ENCODE measurements around the gene CRTC2. TPM values are rescaled to one million over a fixed set of nuclear protein-coding genes. Genes with fewer than 3 reads are reported as not detected.

CRTC2 gene
- total RNA-seq, 1 experiment from 2014 or later: 40.8 TPM

DNA sequence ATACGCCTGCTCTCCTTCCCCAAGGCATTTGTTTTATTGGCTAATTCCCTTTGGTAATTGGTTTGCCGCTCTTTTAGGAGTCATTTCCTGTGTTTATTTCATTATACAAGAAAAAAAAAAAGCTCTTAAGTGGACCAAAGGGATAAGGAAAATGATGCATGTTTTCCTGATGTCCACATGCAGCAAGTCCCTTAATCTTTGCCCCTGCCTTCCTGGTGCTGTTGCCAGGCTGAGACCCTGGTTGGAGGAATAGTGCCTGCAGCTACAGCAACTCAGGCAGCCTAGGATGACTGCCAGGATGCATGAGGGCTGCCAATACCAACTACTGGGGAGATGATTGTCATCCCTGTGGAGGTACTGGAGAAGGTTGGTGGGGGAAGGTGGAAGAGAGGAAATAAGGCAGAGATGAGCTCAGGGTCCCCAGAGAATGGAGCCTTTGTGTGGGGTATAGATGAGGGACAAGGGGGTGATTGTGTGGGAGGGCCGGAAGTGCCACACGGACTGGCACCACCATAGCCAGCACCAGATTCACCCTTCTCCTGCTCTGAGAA lies 29.5 kb downstream of the CRTC2 start:
- intact Hi-C loops (cut with micrococcal nuclease; ENCODE audit: unreplicated experiment): no loop called here
- no TSS peak for BruUV-seq (replicated peaks)
- peaks cover 19% of the 10 kb centered on the region for H3K4me1 ChIP-seq (ENCODE audit: insufficient read depth, low read length, poor library complexity, severe bottlenecking)
- peaks cover 6% of the 10 kb centered on the region for H3K36me3 ChIP-seq (ENCODE audit: insufficient read depth, low read length, poor library complexity, severe bottlenecking)
- H3K27me3 ChIP-seq (replicated peaks; ENCODE audit: insufficient read depth, low read depth, low read length, poor library complexity): no peaks in the 10 kb centered on the region
- ChIA-PET CTCF (interaction anchor here (2.2 kb wide), 1 partner anchor 18 kb away, joined by 14 read pairs; the partner anchor contains the start of gene DENND4B), POLR2A (ENCODE audit: low non-redundant PET) (interaction anchor here (0.6 kb wide), 1 partner anchor 25 kb away, joined by 6 read pairs; no protein-coding TSS in a partner anchor)
- TF ChIP-seq, protein P1, sequence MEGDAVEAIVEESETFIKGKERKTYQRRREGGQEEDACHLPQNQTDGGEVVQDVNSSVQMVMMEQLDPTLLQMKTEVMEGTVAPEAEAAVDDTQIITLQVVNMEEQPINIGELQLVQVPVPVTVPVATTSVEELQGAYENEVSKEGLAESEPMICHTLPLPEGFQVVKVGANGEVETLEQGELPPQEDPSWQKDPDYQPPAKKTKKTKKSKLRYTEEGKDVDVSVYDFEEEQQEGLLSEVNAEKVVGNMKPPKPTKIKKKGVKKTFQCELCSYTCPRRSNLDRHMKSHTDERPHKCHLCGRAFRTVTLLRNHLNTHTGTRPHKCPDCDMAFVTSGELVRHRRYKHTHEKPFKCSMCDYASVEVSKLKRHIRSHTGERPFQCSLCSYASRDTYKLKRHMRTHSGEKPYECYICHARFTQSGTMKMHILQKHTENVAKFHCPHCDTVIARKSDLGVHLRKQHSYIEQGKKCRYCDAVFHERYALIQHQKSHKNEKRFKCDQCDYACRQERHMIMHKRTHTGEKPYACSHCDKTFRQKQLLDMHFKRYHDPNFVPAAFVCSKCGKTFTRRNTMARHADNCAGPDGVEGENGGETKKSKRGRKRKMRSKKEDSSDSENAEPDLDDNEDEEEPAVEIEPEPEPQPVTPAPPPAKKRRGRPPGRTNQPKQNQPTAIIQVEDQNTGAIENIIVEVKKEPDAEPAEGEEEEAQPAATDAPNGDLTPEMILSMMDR (conservative IDR thresholded peaks at IDR 0.05; ENCODE audit: low read depth, low read length): no peak
- no peak for TF ChIP-seq EZH2 (IDR thresholded peaks at IDR 0.05; ENCODE audit: borderline replicate concordance, low read depth, low read length, poor library complexity, severe bottlenecking)
- DNase-seq (ENCODE audit: low spot score): peak; percentile 64
- peak overlapping the region; percentile 54 for H3K27ac ChIP-seq (ENCODE audit: low read depth, low read length, poor library complexity, severe bottlenecking)
- no peak overlapping the region for H3K4me3 ChIP-seq (ENCODE audit: low read depth, low read length, poor library complexity, severe bottlenecking)
- H3K9me3 ChIP-seq (ENCODE audit: low read depth, low read length, poor library complexity, severe bottlenecking): no peaks in the 10 kb centered on the region

DNA sequence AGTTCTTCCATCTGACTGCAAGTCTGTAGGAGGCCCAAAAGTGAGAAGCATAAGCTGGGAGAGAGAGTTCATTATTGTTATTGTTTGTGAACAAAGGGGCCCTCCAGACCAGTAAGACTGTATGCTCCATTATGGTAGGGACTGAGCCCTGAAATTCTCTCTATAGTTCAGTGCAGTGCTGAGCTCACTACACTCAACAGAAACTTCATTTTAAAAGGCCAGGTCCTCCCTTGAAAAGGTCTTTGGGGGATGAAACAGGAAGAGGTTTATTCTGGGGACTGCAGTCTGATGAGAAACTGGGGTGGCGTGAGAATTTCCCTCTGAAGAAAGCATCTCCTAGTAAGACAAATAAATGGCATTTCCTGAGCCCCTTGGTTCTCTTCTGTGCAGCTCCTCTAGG lies 30.2 kb downstream of the CRTC2 start:
- H3K9me3 ChIP-seq (ENCODE audit: low read depth, low read length, poor library complexity, severe bottlenecking): no peaks in the 10 kb centered on the region
- BruUV-seq (replicated peaks): no TSS peak
- DNase-seq (ENCODE audit: low spot score): no peak
- intact Hi-C loops (cut with micrococcal nuclease; ENCODE audit: unreplicated experiment): no loop called here
- no peak for TF ChIP-seq EZH2 (IDR thresholded peaks at IDR 0.05; ENCODE audit: borderline replicate concordance, low read depth, low read length, poor library complexity, severe bottlenecking)
- TF ChIP-seq, protein P1 (conservative IDR thresholded peaks at IDR 0.05; ENCODE audit: low read depth, low read length): no peak
- ChIA-PET POLR2A (ENCODE audit: low non-redundant PET) (interaction anchor here (0.6 to 0.7 kb wide), 2 partner anchors 18 to 24 kb away, joined by 6 to 7 read pairs; partner anchors contain the start of gene DENND4B), CTCF (interaction anchor here (2.2 kb wide), 1 partner anchor 18 kb away, joined by 14 read pairs; the partner anchor contains the start of gene DENND4B)
- H3K4me1 ChIP-seq (ENCODE audit: insufficient read depth, low read length, poor library complexity, severe bottlenecking): peaks cover 22% of the 10 kb centered on the region
- peaks cover 4% of the 10 kb centered on the region for H3K36me3 ChIP-seq (ENCODE audit: insufficient read depth, low read length, poor library complexity, severe bottlenecking)
- no peak overlapping the region for H3K4me3 ChIP-seq (ENCODE audit: low read depth, low read length, poor library complexity, severe bottlenecking)
- H3K27me3 ChIP-seq (replicated peaks; ENCODE audit: insufficient read depth, low read depth, low read length, poor library complexity): no peaks in the 10 kb centered on the region
- H3K27ac ChIP-seq (ENCODE audit: low read depth, low read length, poor library complexity, severe bottlenecking): no peak overlapping the region

DNA sequence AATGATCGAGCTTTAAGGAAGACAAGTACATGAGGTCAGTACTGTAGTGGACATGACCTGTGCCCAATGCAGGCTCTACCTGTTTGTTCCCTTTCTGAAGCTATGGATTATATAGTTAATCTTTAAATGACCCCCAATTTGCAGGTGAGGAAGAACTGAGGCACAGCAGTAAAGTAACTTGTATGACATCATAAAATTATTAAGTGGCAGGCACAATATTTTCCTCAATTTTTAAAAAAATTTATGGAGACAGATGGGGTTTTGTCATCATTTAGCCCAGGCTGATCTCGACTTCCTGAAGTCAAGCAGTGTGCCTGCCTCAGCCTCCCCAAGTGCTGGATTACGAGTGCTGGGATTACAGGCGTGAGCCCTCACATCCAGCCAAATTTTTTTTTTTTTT lies 32.0 kb downstream of the CRTC2 start:
- intact Hi-C loops (cut with micrococcal nuclease; ENCODE audit: unreplicated experiment): no loop called here
- POLR2A ChIA-PET (ENCODE audit: low non-redundant PET): no interaction called here
- Histone ChIP-seq H3K4me3 (ENCODE audit: low read depth, low read length, poor library complexity, severe bottlenecking) (no peak overlapping the region), H3K27me3 (replicated peaks; ENCODE audit: insufficient read depth, low read depth, low read length, poor library complexity) (no peaks in the 10 kb centered on the region), H3K9me3 (ENCODE audit: low read depth, low read length, poor library complexity, severe bottlenecking) (no peaks in the 10 kb centered on the region), H3K36me3 (ENCODE audit: insufficient read depth, low read length, poor library complexity, severe bottlenecking) (no peaks in the 10 kb centered on the region), H3K27ac (ENCODE audit: low read depth, low read length, poor library complexity, severe bottlenecking) (no peak overlapping the region), H3K4me1 (ENCODE audit: insufficient read depth, low read length, poor library complexity, severe bottlenecking) (peaks cover 24% of the 10 kb centered on the region)
- BruUV-seq (replicated peaks): no TSS peak
- TF ChIP-seq, protein P1 (conservative IDR thresholded peaks at IDR 0.05; ENCODE audit: low read depth, low read length): no peak
- TF ChIP-seq EZH2 (IDR thresholded peaks at IDR 0.05; ENCODE audit: borderline replicate concordance, low read depth, low read length, poor library complexity, severe bottlenecking): no peak
- CTCF ChIA-PET: no interaction called here
- no peak for DNase-seq (ENCODE audit: low spot score)
